ENCODE measurements around the gene SLC35G3. TPM values are rescaled to one million over a fixed set of nuclear protein-coding genes. Genes with fewer than 3 reads are reported as not detected.

SLC35G3 gene
- total and polyA plus RNA-seq, 4 donors: not detected

DNA sequence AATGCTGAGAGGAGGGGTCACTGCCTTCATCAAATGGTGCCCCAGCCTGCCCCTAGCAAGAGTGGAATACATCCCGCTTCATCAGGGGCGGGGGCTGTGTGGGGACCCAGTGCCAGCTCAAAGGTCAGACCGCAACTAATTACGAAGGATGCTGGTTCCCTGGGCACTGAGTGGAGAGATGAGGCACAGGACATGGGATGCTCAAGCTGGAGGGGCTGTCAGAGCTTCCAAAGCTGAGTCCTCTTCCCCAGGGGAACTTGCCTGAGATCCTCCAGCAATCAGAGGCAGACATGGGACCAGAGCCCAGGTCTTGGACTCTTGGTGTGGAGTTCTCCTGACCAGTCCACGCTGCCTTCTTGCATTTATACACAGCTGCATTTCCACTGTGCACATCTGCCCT lies 27.7 kb downstream of the SLC35G3 start:
- Histone ChIP-seq H3K4me1 (ENCODE audit: control insufficient read depth in 4 of 4, insufficient read depth in 4 of 4, low read length in 3 of 4) (peaks cover 0 to 2% (median 0%) of the 10 kb centered on the region in 4 donors), H3K9me3 (ENCODE audit: control insufficient read depth in 4 of 4, low read length in 3 of 4) (no peaks in the 10 kb centered on the region), H3K36me3 (ENCODE audit: control insufficient read depth in 4 of 4, insufficient read depth in 3 of 4, low read depth in 1 of 4, low read length in 3 of 4) (no peaks in the 10 kb centered on the region), H3K9ac (ENCODE audit: low read depth in 1 of 2, low read length in 2 of 2) (no peak overlapping the region), H3K27me3 (ENCODE audit: control insufficient read depth in 4 of 4, insufficient read depth in 4 of 4, low read length in 3 of 4) (peaks cover 0 to 3% (median 0%) of the 10 kb centered on the region in 4 donors), H3K4me3 (ENCODE audit: low read depth in 1 of 3, low read length in 3 of 3) (no peak overlapping the region), H3K27ac (ENCODE audit: low read depth in 1 of 2, low read length in 2 of 2) (no peak overlapping the region)
- DNase-seq (ENCODE audit: low spot score): no peak
- 60% methylated on average over 5 of the region's 5 CpGs for WGBS
- TF ChIP-seq SP1 (IDR thresholded peaks at IDR 0.05) (no peak), NR2F2 (IDR thresholded peaks at IDR 0.05) (no peak), JUND (IDR thresholded peaks at IDR 0.05) (no peak), EGR1 (IDR thresholded peaks at IDR 0.05; ENCODE audit: low read depth in 2 of 2) (no peak), HNF4G (IDR thresholded peaks at IDR 0.05) (no peak), FOXA2 (IDR thresholded peaks at IDR 0.05) (no peak), RXRA (IDR thresholded peaks at IDR 0.05) (no peak), RAD21 (IDR thresholded peaks at IDR 0.05) (no peak), FOXA1 (IDR thresholded peaks at IDR 0.05) (no peak), TAF1 (conservative IDR thresholded peaks at IDR 0.05) (no peak), YY1 (IDR thresholded peaks at IDR 0.05) (no peak), HNF4A (conservative IDR thresholded peaks at IDR 0.05) (no peak), GABPA (IDR thresholded peaks at IDR 0.05 in 1 of 2, conservative IDR thresholded peaks at IDR 0.05 in 1 of 2) (no peak)
- TF ChIP-seq, protein P1, sequence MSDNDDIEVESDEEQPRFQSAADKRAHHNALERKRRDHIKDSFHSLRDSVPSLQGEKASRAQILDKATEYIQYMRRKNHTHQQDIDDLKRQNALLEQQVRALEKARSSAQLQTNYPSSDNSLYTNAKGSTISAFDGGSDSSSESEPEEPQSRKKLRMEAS (IDR thresholded peaks at IDR 0.05): no peak
- TF ChIP-seq, protein P2, sequence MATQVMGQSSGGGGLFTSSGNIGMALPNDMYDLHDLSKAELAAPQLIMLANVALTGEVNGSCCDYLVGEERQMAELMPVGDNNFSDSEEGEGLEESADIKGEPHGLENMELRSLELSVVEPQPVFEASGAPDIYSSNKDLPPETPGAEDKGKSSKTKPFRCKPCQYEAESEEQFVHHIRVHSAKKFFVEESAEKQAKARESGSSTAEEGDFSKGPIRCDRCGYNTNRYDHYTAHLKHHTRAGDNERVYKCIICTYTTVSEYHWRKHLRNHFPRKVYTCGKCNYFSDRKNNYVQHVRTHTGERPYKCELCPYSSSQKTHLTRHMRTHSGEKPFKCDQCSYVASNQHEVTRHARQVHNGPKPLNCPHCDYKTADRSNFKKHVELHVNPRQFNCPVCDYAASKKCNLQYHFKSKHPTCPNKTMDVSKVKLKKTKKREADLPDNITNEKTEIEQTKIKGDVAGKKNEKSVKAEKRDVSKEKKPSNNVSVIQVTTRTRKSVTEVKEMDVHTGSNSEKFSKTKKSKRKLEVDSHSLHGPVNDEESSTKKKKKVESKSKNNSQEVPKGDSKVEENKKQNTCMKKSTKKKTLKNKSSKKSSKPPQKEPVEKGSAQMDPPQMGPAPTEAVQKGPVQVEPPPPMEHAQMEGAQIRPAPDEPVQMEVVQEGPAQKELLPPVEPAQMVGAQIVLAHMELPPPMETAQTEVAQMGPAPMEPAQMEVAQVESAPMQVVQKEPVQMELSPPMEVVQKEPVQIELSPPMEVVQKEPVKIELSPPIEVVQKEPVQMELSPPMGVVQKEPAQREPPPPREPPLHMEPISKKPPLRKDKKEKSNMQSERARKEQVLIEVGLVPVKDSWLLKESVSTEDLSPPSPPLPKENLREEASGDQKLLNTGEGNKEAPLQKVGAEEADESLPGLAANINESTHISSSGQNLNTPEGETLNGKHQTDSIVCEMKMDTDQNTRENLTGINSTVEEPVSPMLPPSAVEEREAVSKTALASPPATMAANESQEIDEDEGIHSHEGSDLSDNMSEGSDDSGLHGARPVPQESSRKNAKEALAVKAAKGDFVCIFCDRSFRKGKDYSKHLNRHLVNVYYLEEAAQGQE (IDR thresholded peaks at IDR 0.05): no peak
- TF ChIP-seq, protein P3, sequence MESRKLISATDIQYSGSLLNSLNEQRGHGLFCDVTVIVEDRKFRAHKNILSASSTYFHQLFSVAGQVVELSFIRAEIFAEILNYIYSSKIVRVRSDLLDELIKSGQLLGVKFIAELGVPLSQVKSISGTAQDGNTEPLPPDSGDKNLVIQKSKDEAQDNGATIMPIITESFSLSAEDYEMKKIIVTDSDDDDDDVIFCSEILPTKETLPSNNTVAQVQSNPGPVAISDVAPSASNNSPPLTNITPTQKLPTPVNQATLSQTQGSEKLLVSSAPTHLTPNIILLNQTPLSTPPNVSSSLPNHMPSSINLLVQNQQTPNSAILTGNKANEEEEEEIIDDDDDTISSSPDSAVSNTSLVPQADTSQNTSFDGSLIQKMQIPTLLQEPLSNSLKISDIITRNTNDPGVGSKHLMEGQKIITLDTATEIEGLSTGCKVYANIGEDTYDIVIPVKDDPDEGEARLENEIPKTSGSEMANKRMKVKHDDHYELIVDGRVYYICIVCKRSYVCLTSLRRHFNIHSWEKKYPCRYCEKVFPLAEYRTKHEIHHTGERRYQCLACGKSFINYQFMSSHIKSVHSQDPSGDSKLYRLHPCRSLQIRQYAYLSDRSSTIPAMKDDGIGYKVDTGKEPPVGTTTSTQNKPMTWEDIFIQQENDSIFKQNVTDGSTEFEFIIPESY (IDR thresholded peaks at IDR 0.05): no peak
- TF ChIP-seq, protein P4, sequence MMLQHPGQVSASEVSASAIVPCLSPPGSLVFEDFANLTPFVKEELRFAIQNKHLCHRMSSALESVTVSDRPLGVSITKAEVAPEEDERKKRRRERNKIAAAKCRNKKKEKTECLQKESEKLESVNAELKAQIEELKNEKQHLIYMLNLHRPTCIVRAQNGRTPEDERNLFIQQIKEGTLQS (IDR thresholded peaks at IDR 0.05): no peak
- TF ChIP-seq, protein P5, sequence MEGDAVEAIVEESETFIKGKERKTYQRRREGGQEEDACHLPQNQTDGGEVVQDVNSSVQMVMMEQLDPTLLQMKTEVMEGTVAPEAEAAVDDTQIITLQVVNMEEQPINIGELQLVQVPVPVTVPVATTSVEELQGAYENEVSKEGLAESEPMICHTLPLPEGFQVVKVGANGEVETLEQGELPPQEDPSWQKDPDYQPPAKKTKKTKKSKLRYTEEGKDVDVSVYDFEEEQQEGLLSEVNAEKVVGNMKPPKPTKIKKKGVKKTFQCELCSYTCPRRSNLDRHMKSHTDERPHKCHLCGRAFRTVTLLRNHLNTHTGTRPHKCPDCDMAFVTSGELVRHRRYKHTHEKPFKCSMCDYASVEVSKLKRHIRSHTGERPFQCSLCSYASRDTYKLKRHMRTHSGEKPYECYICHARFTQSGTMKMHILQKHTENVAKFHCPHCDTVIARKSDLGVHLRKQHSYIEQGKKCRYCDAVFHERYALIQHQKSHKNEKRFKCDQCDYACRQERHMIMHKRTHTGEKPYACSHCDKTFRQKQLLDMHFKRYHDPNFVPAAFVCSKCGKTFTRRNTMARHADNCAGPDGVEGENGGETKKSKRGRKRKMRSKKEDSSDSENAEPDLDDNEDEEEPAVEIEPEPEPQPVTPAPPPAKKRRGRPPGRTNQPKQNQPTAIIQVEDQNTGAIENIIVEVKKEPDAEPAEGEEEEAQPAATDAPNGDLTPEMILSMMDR (IDR thresholded peaks at IDR 0.05; ENCODE audit: low read depth, low read length, missing input control): no peak
